Left lung (tissue), 10 donors: ENCODE measurements around the gene BHLHE23. TPM values are rescaled to one million over a fixed set of nuclear protein-coding genes. Genes with fewer than 3 reads are reported as not detected.

ENCODE experiments used
- ATAC-seq: fragments of 200-7000 bp; cut with Tn5 transposase; one replicate; pipeline ENCODE4 v1.9.1; 2020; ENCODE audit warnings: moderate library complexity
- DNase-seq, 4 donors: peaks; one replicate each; pipeline ENCODE4 v3.0.0-alpha.2; 2013 to 2020
- H3K27ac ChIP-seq, 2 donors: fragments of 200-600 bp; sonication (generic) in 1 of 2; one replicate each; pipeline versions ENCODE4 v1.5.0 to v1.8.0; 2020 to 2021
- H3K27me3 ChIP-seq, 2 donors: fragments of 200-600 bp; sonication (generic) in 1 of 2; one replicate each; pipeline versions ENCODE4 v1.5.0 to v1.8.0; 2020 to 2021
- H3K36me3 ChIP-seq, 2 donors: fragments of 200-600 bp; sonication (generic) in 1 of 2; one replicate each; pipeline versions ENCODE4 v1.5.0 to v1.8.0; 2020 to 2021
- H3K4me1 ChIP-seq, 2 donors: fragments of 200-600 bp; one replicate each; pipeline ENCODE4 v1.8.0; 2021
- H3K4me3 ChIP-seq, 2 donors: fragments of 200-600 bp; sonication (generic) in 1 of 2; one replicate each; pipeline versions ENCODE4 v1.5.0 to v1.8.0; 2020 to 2021; ENCODE audit warnings: mild to moderate bottlenecking in 1 of 2
- H3K9me3 ChIP-seq, 2 donors: fragments of 200-600 bp; sonication (generic) in 1 of 2; one replicate each; pipeline versions ENCODE4 v1.5.0 to v1.8.0; 2020 to 2021
- CTCF ChIP-seq, 2 donors: fragments of 200-600 bp; sonication (generic) in 1 of 2; IDR thresholded peaks; one replicate each; pipeline versions ENCODE4 v1.5.0 to v1.8.0; 2021; ENCODE audit warnings: antibody characterized with exemption in 2 of 2
- intact Hi-C, 2 donors: fragments of 100-400 bp; cut with DNase I; formaldehyde crosslinking; loops; one replicate each; pipeline versions ENCODE4 v1.11.2 to v1.14.2; 2022
- polyA plus RNA-seq, 6 donors: library from polyadenylated mRNA; unstranded; fragments of 120-200 nt; gene quantifications; one replicate each; pipeline ENCODE4 v1.2.1, GENCODE V29; 2013; ENCODE audit not compliant: insufficient read length in 6 of 6
- total RNA-seq, 2 donors: library from RNA; stranded (reverse); fragmentation: NEBNext Ultra II Directional; extraction: Animal tissue kit (Norgen Biotek cat#: 25700); gene quantifications; one replicate each; pipeline ENCODE4 v1.2.1, GENCODE V29; 2021
- donor health status: DM: no; HTN: yes; CAD: no.
- donor health status: DM: no; HTN: no; CAD: no.

Gene BHLHE23
- total and polyA plus RNA-seq, 8 donors = not detected

GRCh38 chr20:62980380-62980960, 26.3 kb downstream of the BHLHE23 start:
- peaks cover 32 to 100% of the 10 kb centered on the region in 2 donors for H3K27me3 ChIP-seq
- no peak for TF ChIP-seq CTCF (IDR thresholded peaks at IDR 0.05)
- no peak for DNase-seq

GRCh38 chr20:62979876-62980373, 26.8 kb downstream of the BHLHE23 start:
- Histone ChIP-seq H3K27me3 (peaks cover 37 to 100% of the 10 kb centered on the region in 2 donors), H3K4me3 (no peak overlapping the region), H3K9me3 (no peaks in the 10 kb centered on the region), H3K27ac (no peak overlapping the region), H3K4me1 (no peaks in the 10 kb centered on the region), H3K36me3 (no peaks in the 10 kb centered on the region)
- no peak for TF ChIP-seq CTCF (IDR thresholded peaks at IDR 0.05)
- intact Hi-C loops = no loop called here
- ATAC-seq (no peak), DNase-seq (no peak)

More at GRCh38 chr20:62980380-62980960, 26.3 kb downstream of the BHLHE23 start:
- no peaks in the 10 kb centered on the region for H3K36me3 ChIP-seq
- no peaks in the 10 kb centered on the region for H3K9me3 ChIP-seq
- intact Hi-C loops = no loop called here
- no peaks in the 10 kb centered on the region for H3K4me1 ChIP-seq
- no peak overlapping the region for H3K27ac ChIP-seq
- H3K4me3 ChIP-seq = no peak overlapping the region
- ATAC-seq = no peak

GRCh38 chr20:62979310-62979709, 27.5 kb downstream of the BHLHE23 start:
- Histone ChIP-seq H3K4me3 (no peak overlapping the region), H3K4me1 (no peaks in the 10 kb centered on the region), H3K9me3 (no peaks in the 10 kb centered on the region), H3K27ac (no peak overlapping the region), H3K36me3 (no peaks in the 10 kb centered on the region), H3K27me3 (peaks cover 43 to 100% of the 10 kb centered on the region in 2 donors)
- intact Hi-C loops = no loop called here
- no peak for ATAC-seq
- DNase-seq = no peak
- no peak for TF ChIP-seq CTCF (IDR thresholded peaks at IDR 0.05)

- intact Hi-C loops = no loop called here
- H3K27me3 ChIP-seq = peaks cover 50 to 100% of the 10 kb centered on the region in 2 donors
- no peaks in the 10 kb centered on the region for H3K4me1 ChIP-seq
- ATAC-seq (no peak), DNase-seq (no peak)
- H3K9me3 ChIP-seq = no peaks in the 10 kb centered on the region
- TF ChIP-seq CTCF (IDR thresholded peaks at IDR 0.05) = no peak
- no peak overlapping the region for H3K27ac ChIP-seq
- no peak overlapping the region for H3K4me3 ChIP-seq
- H3K36me3 ChIP-seq = no peaks in the 10 kb centered on the region
Measured at GRCh38 chr20:62978561-62978943, 28.2 kb downstream of the BHLHE23 start.

- H3K4me3 ChIP-seq = no peak overlapping the region
- ATAC-seq = no peak
- H3K27ac ChIP-seq = no peak overlapping the region
- H3K9me3 ChIP-seq = no peaks in the 10 kb centered on the region
- H3K4me1 ChIP-seq = peaks cover 0 to 4% of the 10 kb centered on the region in 2 donors
- H3K27me3 ChIP-seq = peaks cover 56 to 100% of the 10 kb centered on the region in 2 donors
- no peaks in the 10 kb centered on the region for H3K36me3 ChIP-seq
- TF ChIP-seq CTCF (IDR thresholded peaks at IDR 0.05) = no peak
- intact Hi-C loops = no loop called here
- no peak for DNase-seq
Measured at GRCh38 chr20:62977613-62978560, 28.9 kb downstream of the BHLHE23 start.
